Panc1 (cell line): Measurements from ENCODE around the gene TSR2.

Experiments used
- POLR2AphosphoS5 ChIP-seq: IDR thresholded peaks from 2 replicates; pipeline ENCODE4 v1.6.1; 2012; ENCODE audit warnings: mild to moderate bottlenecking, low read depth, low read length, moderate library complexity
- TF ChIP-seq, protein P1 (sequence below): fragments of 450-650 bp; IDR thresholded peaks from 2 replicates; pipeline ENCODE4 v1.5.1; 2017; ENCODE audit warnings: mild to moderate bottlenecking

- TF ChIP-seq, protein P1, sequence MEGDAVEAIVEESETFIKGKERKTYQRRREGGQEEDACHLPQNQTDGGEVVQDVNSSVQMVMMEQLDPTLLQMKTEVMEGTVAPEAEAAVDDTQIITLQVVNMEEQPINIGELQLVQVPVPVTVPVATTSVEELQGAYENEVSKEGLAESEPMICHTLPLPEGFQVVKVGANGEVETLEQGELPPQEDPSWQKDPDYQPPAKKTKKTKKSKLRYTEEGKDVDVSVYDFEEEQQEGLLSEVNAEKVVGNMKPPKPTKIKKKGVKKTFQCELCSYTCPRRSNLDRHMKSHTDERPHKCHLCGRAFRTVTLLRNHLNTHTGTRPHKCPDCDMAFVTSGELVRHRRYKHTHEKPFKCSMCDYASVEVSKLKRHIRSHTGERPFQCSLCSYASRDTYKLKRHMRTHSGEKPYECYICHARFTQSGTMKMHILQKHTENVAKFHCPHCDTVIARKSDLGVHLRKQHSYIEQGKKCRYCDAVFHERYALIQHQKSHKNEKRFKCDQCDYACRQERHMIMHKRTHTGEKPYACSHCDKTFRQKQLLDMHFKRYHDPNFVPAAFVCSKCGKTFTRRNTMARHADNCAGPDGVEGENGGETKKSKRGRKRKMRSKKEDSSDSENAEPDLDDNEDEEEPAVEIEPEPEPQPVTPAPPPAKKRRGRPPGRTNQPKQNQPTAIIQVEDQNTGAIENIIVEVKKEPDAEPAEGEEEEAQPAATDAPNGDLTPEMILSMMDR: no peak
- no peak for TF ChIP-seq POLR2AphosphoS5
These were observed 52.1 kb downstream of the TSR2 start for GRCh38 chrX:54492340-54492739.
